Ishikawa (cell line): Measurements from ENCODE around the gene CAPZB.

Experiments
- CEBPB ChIP-seq: IDR thresholded peaks from 2 replicates; pipeline ENCODE4 v1.6.1; 2012
- CREB1 ChIP-seq: IDR thresholded peaks from 2 replicates; pipeline ENCODE4 v1.6.1; 2012; ENCODE audit warnings: low read depth
- EGR1 ChIP-seq: IDR thresholded peaks from 2 replicates; pipeline ENCODE4 v1.6.1; 2012
- EP300 ChIP-seq: IDR thresholded peaks from 2 replicates; pipeline ENCODE4 v1.6.1; 2012; ENCODE audit warnings: borderline replicate concordance
- FOXM1 ChIP-seq: IDR thresholded peaks from 2 replicates; pipeline ENCODE4 v1.6.1; 2012; ENCODE audit warnings: low read depth, borderline replicate concordance
- MAX ChIP-seq: IDR thresholded peaks from 2 replicates; pipeline ENCODE4 v1.6.1; 2012
- NFIC ChIP-seq: IDR thresholded peaks from 2 replicates; pipeline ENCODE4 v1.6.1; 2012
- RAD21 ChIP-seq: IDR thresholded peaks from 2 replicates; pipeline ENCODE4 v1.6.1; 2012; ENCODE audit warnings: low read depth
- REST ChIP-seq: IDR thresholded peaks from 2 replicates; pipeline ENCODE4 v1.6.1; 2012; ENCODE audit warnings: low read depth, mild to moderate bottlenecking
- TAF1 ChIP-seq: IDR thresholded peaks from 2 replicates; pipeline ENCODE4 v1.6.1; 2012; ENCODE audit warnings: low read depth, mild to moderate bottlenecking
- TCF12 ChIP-seq: IDR thresholded peaks from 2 replicates; pipeline ENCODE4 v1.6.1; 2012; ENCODE audit warnings: low read depth
- TEAD4 ChIP-seq: IDR thresholded peaks from 2 replicates; pipeline ENCODE4 v1.6.1; 2012
- USF1 ChIP-seq: IDR thresholded peaks from 2 replicates; pipeline ENCODE4 v1.6.1; 2012
- YY1 ChIP-seq: IDR thresholded peaks from 2 replicates; pipeline ENCODE4 v1.6.1; 2012; ENCODE audit warnings: low read depth
- ZBTB7A ChIP-seq: IDR thresholded peaks from 2 replicates; pipeline ENCODE4 v1.6.1; 2012; ENCODE audit warnings: low read depth

The CAPZB gene

GRCh38 chr1:19322481-19322880 is 162.9 kb downstream of the CAPZB start:
- TF ChIP-seq YY1 (no peak), MAX (no peak), CREB1 (no peak), USF1 (no peak), FOXM1 (no peak)

GRCh38 chr1:19321071-19321470 is 164.3 kb downstream of the CAPZB start:
- no peak for TF ChIP-seq TAF1
- no peak for TF ChIP-seq EGR1
- no peak for TF ChIP-seq MAX
- TF ChIP-seq EP300, result no peak
- TF ChIP-seq USF1, result no peak
- no peak for TF ChIP-seq FOXM1
- no peak for TF ChIP-seq CEBPB
- TF ChIP-seq REST, result no peak
- no peak for TF ChIP-seq TCF12
- TF ChIP-seq RAD21, result no peak
- TF ChIP-seq TEAD4, result no peak
- TF ChIP-seq NFIC, result no peak
- no peak for TF ChIP-seq CREB1
- TF ChIP-seq YY1, result no peak
- no peak for TF ChIP-seq ZBTB7A

GRCh38 chr1:19319196-19319595 is 166.1 kb downstream of the CAPZB start:
- TF ChIP-seq FOXM1, result no peak
- TF ChIP-seq YY1, result no peak
- no peak for TF ChIP-seq USF1
- no peak for TF ChIP-seq TEAD4
- no peak for TF ChIP-seq TCF12
- TF ChIP-seq EP300, result no peak
- TF ChIP-seq EGR1, result no peak
- TF ChIP-seq ZBTB7A, result no peak
- no peak for TF ChIP-seq RAD21
- no peak for TF ChIP-seq MAX
- TF ChIP-seq CEBPB, result no peak
- no peak for TF ChIP-seq TAF1
- no peak for TF ChIP-seq CREB1
- TF ChIP-seq NFIC, result no peak
- TF ChIP-seq REST, result no peak

- TF ChIP-seq CREB1, result no peak
- TF ChIP-seq TEAD4, result no peak
- no peak for TF ChIP-seq EP300
- TF ChIP-seq YY1, result no peak
- TF ChIP-seq EGR1, result no peak
- no peak for TF ChIP-seq TCF12
- TF ChIP-seq USF1, result no peak
- no peak for TF ChIP-seq MAX
- no peak for TF ChIP-seq REST
- no peak for TF ChIP-seq ZBTB7A
- TF ChIP-seq CEBPB, result no peak
- no peak for TF ChIP-seq RAD21
- TF ChIP-seq FOXM1, result no peak
- no peak for TF ChIP-seq TAF1
- TF ChIP-seq NFIC, result no peak; the same call in 1 of the 2 replicates
Measured at GRCh38 chr1:19317126-19317910, 168.0 kb downstream of the CAPZB start.
